HG03460 (cell line): ENCODE results near the gene SLC44A1.

Source experiments
- ATAC-seq: cut with Tn5 transposase; IDR thresholded peaks from one replicate; pipeline ENCODE4 v1.9.1; 2021; ENCODE audit not compliant: unreplicated experiment

The SLC44A1 gene

GRCh38 chr9:105269593-105269992, 25.1 kb downstream of the SLC44A1 start:
- no peak for ATAC-seq

GRCh38 chr9:105270711-105271110, 26.3 kb downstream of the SLC44A1 start:
- no peak for ATAC-seq

GRCh38 chr9:105273731-105274130, 29.3 kb downstream of the SLC44A1 start:
- ATAC-seq: no peak

- no peak for ATAC-seq
Observed at GRCh38 chr9:105275111-105275510, 30.7 kb downstream of the SLC44A1 start.

- ATAC-seq: no peak
Observed at GRCh38 chr9:105275938-105276337, 31.5 kb downstream of the SLC44A1 start.

GRCh38 chr9:105278751-105279150, 34.3 kb downstream of the SLC44A1 start:
- no peak for ATAC-seq

- ATAC-seq: no peak
Observed at GRCh38 chr9:105280691-105281090, 36.2 kb downstream of the SLC44A1 start.

- no peak for ATAC-seq
Observed at GRCh38 chr9:105281272-105281671, 36.8 kb downstream of the SLC44A1 start.

- ATAC-seq: no peak
Observed at GRCh38 chr9:105281926-105282325, 37.5 kb downstream of the SLC44A1 start.

- no peak for ATAC-seq
Observed at GRCh38 chr9:105282870-105283621, 38.6 kb downstream of the SLC44A1 start.

- ATAC-seq: no peak
Observed at GRCh38 chr9:105283795-105284194, 39.3 kb downstream of the SLC44A1 start.

GRCh38 chr9:105284463-105284862, 40.0 kb downstream of the SLC44A1 start:
- ATAC-seq: no peak

- ATAC-seq: no peak
Observed at GRCh38 chr9:105286098-105286497, 41.6 kb downstream of the SLC44A1 start.

- ATAC-seq: no peak
Observed at GRCh38 chr9:105289305-105289704, 44.9 kb downstream of the SLC44A1 start.

GRCh38 chr9:105290418-105290817, 46.0 kb downstream of the SLC44A1 start:
- ATAC-seq: no peak

- ATAC-seq: no peak
Observed at GRCh38 chr9:105290954-105291353, 46.5 kb downstream of the SLC44A1 start.

- no peak for ATAC-seq
Observed at GRCh38 chr9:105291422-105291859, 47.0 kb downstream of the SLC44A1 start.

- ATAC-seq: no peak
Observed at GRCh38 chr9:105291938-105292337, 47.5 kb downstream of the SLC44A1 start.

GRCh38 chr9:105293408-105293807, 49.0 kb downstream of the SLC44A1 start:
- ATAC-seq: no peak

GRCh38 chr9:105295201-105295550, 50.7 kb downstream of the SLC44A1 start:
- no peak for ATAC-seq

GRCh38 chr9:105295986-105296385, 51.5 kb downstream of the SLC44A1 start:
- ATAC-seq: no peak

- ATAC-seq: no peak
Observed at GRCh38 chr9:105296445-105296844, 52.0 kb downstream of the SLC44A1 start.

GRCh38 chr9:105296877-105297287, 52.4 kb downstream of the SLC44A1 start:
- ATAC-seq: no peak
